ENCODE results near the gene KLHL7.

- TF ChIP-seq CTCF (conservative IDR thresholded peaks at IDR 0.05) (no peak), EZH2 (IDR thresholded peaks at IDR 0.05; ENCODE audit: low read depth) (no peak)
These were observed 85.4 kb downstream of the KLHL7 start for GRCh38 chr7:23191022-23191421.
